ENCODE measurements around the gene GCNA. TPM values are rescaled to one million over a fixed set of nuclear protein-coding genes. Genes with fewer than 3 reads are reported as not detected.

Gene GCNA
- total and polyA plus RNA-seq, 2 of the 13 experiments (the other 11 are each of a cell fraction or from before 2014, with no cell fraction given), result 0.38 to 0.66 TPM

DNA sequence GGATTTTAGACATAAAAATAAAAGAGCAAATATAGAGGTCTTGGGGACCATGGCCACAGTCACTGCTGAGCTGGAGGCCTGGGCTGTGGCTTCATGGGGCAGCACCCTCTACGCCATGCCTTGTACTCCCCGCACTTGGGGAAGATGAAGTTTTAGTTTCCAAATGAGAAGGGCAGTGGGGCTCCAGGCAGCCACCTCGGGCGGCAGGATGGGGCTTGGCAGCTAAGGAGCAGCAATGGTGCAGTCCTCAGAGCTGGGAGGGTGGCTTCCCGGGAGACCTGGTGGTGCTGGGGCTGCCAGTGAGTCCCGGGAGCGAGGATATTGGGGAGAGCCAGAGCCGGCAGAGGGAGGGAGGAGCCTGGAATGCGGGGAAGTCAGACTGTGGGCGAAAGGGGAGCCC is 37.7 kb downstream of the GCNA start:
- DNase-seq (ENCODE audit: low spot score) (no peak), ATAC-seq (no peak), FAIRE-seq (no peak)
- WGBS (ENCODE audit: low lambda C conversion rate), result 92% methylated on average over 7 of the region's 10 CpGs
- H3K4me1 ChIP-seq (ENCODE audit: insufficient read depth, low read length), result peaks cover 9% of the 10 kb centered on the region
- H3K79me2 ChIP-seq (ENCODE audit: insufficient read depth, low read length), result no peaks in the 10 kb centered on the region
- no TSS peak for BruUV-seq (replicated peaks)
- H3K27ac ChIP-seq (ENCODE audit: extremely low read length, insufficient read depth, low read length), result no peak overlapping the region
- TF ChIP-seq, protein P1, sequence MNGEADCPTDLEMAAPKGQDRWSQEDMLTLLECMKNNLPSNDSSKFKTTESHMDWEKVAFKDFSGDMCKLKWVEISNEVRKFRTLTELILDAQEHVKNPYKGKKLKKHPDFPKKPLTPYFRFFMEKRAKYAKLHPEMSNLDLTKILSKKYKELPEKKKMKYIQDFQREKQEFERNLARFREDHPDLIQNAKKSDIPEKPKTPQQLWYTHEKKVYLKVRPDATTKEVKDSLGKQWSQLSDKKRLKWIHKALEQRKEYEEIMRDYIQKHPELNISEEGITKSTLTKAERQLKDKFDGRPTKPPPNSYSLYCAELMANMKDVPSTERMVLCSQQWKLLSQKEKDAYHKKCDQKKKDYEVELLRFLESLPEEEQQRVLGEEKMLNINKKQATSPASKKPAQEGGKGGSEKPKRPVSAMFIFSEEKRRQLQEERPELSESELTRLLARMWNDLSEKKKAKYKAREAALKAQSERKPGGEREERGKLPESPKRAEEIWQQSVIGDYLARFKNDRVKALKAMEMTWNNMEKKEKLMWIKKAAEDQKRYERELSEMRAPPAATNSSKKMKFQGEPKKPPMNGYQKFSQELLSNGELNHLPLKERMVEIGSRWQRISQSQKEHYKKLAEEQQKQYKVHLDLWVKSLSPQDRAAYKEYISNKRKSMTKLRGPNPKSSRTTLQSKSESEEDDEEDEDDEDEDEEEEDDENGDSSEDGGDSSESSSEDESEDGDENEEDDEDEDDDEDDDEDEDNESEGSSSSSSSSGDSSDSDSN (CRISPR knock-in tag; IDR thresholded peaks at IDR 0.05), result no peak
- TF ChIP-seq ZFP36 (IDR thresholded peaks at IDR 0.05; ENCODE audit: borderline replicate concordance, low read depth, low read length, partially characterized antibody) (no peak), NR2F2 (IDR thresholded peaks at IDR 0.05; ENCODE audit: borderline replicate concordance, low read depth) (no peak), PHF8 (CRISPR knock-in tag; IDR thresholded peaks at IDR 0.05) (no peak), NR2C2 (CRISPR knock-in tag; IDR thresholded peaks at IDR 0.05; ENCODE audit: borderline replicate concordance) (no peak), HOXD1 (CRISPR knock-in tag; IDR thresholded peaks at IDR 0.05) (no peak), HNRNPH1 (optimal IDR thresholded peaks at IDR 0.05; ENCODE audit: low read depth, low read length) (no peak), HNF4G (IDR thresholded peaks at IDR 0.05; ENCODE audit: borderline replicate concordance, low read depth, low read length) (no peak), HNF4G (CRISPR knock-in tag; IDR thresholded peaks at IDR 0.05; ENCODE audit: borderline replicate concordance, low read depth) (no peak), BCL6 (CRISPR knock-in tag; IDR thresholded peaks at IDR 0.05) (no peak), PRPF4 (IDR thresholded peaks at IDR 0.05; ENCODE audit: low read depth, low read length, poor library complexity, severe bottlenecking) (no peak)
- TF ChIP-seq, protein P2, sequence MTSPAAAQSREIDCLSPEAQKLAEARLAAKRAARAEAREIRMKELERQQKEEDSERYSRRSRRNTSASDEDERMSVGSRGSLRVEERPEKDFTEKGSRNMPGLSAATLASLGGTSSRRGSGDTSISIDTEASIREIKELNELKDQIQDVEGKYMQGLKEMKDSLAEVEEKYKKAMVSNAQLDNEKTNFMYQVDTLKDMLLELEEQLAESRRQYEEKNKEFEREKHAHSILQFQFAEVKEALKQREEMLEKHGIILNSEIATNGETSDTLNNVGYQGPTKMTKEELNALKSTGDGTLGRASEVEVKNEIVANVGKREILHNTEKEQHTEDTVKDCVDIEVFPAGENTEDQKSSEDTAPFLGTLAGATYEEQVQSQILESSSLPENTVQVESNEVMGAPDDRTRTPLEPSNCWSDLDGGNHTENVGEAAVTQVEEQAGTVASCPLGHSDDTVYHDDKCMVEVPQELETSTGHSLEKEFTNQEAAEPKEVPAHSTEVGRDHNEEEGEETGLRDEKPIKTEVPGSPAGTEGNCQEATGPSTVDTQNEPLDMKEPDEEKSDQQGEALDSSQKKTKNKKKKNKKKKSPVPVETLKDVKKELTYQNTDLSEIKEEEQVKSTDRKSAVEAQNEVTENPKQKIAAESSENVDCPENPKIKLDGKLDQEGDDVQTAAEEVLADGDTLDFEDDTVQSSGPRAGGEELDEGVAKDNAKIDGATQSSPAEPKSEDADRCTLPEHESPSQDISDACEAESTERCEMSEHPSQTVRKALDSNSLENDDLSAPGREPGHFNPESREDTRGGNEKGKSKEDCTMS (CRISPR knock-in tag; conservative IDR thresholded peaks at IDR 0.05), result no peak
- in situ Hi-C loops (cut with HindIII; ENCODE audit: extremely low pct_ligation_motif_present, low pct_unique_long_range_greater_than_20kb), result no loop called here
- POLR2A ChIA-PET, result no interaction called here
- no peak overlapping the region for H3K9ac ChIP-seq (ENCODE audit: insufficient read depth, low read depth, low read length)
- CTCF ChIA-PET (ENCODE audit: low intra/inter-chr PET ratio, low total read pairs), result no interaction called here
- no peak overlapping the region for H2AFZ ChIP-seq (ENCODE audit: low read length)
- H3K4me2 ChIP-seq (ENCODE audit: low read depth, low read length), result no peak overlapping the region
- intact Hi-C loops (cut with micrococcal nuclease; ENCODE audit: unreplicated experiment), result loop anchor here (2.0 kb wide), 1 partner anchor 35 kb away; no protein-coding TSS in a partner anchor
- no peaks in the 10 kb centered on the region for H3K9me3 ChIP-seq (ENCODE audit: low read length)
- no peak overlapping the region for H3K4me3 ChIP-seq (replicated peaks in 1 of 3; ENCODE audit: insufficient read depth in 1 of 3, low read depth in 2 of 3, low read length in 3 of 3)
- H3K36me3 ChIP-seq (replicated peaks in 1 of 2; ENCODE audit: control insufficient read depth in 1 of 2, insufficient read depth in 2 of 2, low read length in 2 of 2), result no peaks in the 10 kb centered on the region
- no peaks in the 10 kb centered on the region for H4K20me1 ChIP-seq (ENCODE audit: insufficient read depth, low read length)
- no peaks in the 10 kb centered on the region for H3K27me3 ChIP-seq (ENCODE audit: control insufficient read depth in 1 of 2, insufficient read depth in 2 of 2, low read length in 2 of 2)
